DMS 273 (cell line): ENCODE data around the gene LCAT.
"Not testable (repeated sequence)": the region's sequence is repeated elsewhere in the genome, so short reads cannot be mapped to it uniquely, and the experiment has no call there.

Source experiments
- DNase-seq: peaks from one replicate; lab custom pipeline; 2025; ENCODE audit not compliant: unreplicated experiment; lab: John Stamatoyannopoulos, UW

The LCAT gene

GRCh38 chr16:67948015-67948414 lies 4.1 kb upstream of the LCAT start:
- DNase-seq = no peak

- DNase-seq = no peak
Observed at GRCh38 chr16:67946966-67947558, 3.1 kb upstream of the LCAT start.

DNA sequence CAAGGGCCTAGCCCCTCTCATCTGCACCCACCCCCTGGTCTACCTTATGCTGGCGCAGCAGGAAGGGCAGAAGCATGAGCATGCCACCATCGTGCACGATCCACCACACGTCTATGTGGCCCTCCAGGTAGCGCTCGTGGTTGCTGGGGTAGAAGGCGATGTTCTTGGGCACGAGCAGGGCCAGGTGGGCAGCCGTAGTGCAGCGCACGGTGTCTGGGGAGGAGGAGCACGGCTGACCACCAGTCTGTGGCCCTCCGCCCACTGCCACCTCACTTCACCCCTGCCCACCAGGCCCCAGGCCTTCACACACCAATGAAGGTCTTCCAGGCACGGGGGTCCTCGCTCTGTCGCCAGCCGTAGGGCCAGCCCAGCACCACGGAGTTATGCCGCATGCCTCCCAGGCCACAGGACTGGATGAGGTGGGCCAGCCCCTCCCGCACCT lies 2.2 kb upstream of the LCAT start:
- no peak for DNase-seq

GRCh38 chr16:67945392-67945933 lies 1.5 kb upstream of the LCAT start:
- DNase-seq = no peak

DNA sequence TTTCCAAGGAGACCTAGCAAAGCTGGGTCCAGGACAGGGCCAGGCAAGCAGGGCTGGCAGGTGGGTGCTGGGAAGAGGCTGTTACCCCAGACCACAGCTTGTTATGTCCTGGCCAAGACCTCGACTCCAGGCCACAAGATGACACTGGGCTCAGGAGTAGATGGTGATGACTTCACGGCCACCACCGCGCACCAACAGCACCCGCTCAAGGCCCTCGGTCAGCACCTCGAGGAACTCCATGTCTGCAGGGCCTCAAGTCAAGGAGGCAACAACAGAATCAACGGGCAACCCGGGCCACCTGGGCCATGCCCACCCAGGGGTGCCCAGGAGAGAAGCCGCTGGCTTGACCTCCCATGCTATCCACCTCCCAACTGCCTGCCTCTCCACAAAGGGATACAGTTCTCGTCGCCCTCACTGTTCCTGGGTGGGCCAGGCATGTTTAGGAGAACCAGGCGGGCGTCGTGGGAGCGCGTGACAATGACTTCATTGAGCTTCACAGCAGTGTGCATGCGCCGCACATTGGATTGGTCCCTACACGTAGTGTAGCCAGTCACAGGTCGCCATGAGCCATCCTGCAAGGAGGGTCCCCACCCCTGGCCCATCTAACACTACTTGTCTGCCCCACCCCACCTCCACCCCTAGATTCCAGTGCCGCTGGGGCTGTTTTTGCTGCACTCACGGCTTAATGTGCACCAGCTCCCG lies 921 bp upstream of the LCAT start:
- DNase-seq = no peak

- no peak for DNase-seq
Observed at GRCh38 chr16:67943256-67943618, 683 bp downstream of the LCAT start.

- no peak for DNase-seq
Observed at GRCh38 chr16:67942510-67943255, 1.2 kb downstream of the LCAT start.

GRCh38 chr16:67942200-67942509 lies 1.8 kb downstream of the LCAT start:
- peak; percentile 68 for DNase-seq

GRCh38 chr16:67941469-67942199 lies 2.3 kb downstream of the LCAT start:
- no peak for DNase-seq

DNA sequence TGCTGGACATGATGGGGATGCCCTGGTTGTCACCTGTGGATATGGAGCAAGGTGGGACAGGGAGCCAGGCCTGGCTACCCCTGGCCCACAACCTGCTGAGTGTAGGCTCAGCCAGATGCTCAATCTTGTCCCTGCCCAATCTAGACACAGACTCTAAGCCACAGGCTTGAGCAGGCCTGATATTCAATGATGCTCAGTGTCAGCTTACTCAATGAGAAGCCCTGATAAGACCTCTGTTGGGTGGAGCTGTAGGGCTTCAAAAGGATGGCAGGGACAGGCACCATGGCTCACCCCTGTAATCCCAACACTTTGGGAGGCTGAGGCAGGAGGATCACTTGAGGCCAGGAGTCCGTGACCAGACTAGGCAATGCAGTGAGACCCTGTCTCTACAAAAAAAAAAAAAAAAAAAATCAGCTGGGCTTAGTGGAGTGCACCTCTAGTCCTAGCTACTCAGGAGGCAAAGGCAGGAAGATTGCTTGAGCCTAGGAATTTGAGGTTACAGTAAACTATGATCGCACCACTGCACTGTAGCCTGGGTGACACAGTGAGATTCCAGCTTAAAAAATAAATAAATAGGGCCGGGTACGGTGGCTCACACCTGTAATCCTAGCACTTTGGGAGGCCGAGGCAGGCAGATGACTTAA lies 3.4 kb downstream of the LCAT start:
- DNase-seq = no peak

GRCh38 chr16:67939507-67940445 lies 4.1 kb downstream of the LCAT start:
- no peak for DNase-seq

GRCh38 chr16:67937713-67938112 lies 6.2 kb downstream of the LCAT start:
- DNase-seq = not testable (repeated sequence)

GRCh38 chr16:67936880-67937605 lies 6.9 kb downstream of the LCAT start:
- peak; percentile 67 for DNase-seq

- DNase-seq = peak; percentile 73
Observed at GRCh38 chr16:67936124-67936879, 7.6 kb downstream of the LCAT start, which contains the start of gene PSMB10. TSS of gene PSMB10 (minus strand) at chr16:67936850. CDS start at chr16:67936749, 101 bp downstream.

DNA sequence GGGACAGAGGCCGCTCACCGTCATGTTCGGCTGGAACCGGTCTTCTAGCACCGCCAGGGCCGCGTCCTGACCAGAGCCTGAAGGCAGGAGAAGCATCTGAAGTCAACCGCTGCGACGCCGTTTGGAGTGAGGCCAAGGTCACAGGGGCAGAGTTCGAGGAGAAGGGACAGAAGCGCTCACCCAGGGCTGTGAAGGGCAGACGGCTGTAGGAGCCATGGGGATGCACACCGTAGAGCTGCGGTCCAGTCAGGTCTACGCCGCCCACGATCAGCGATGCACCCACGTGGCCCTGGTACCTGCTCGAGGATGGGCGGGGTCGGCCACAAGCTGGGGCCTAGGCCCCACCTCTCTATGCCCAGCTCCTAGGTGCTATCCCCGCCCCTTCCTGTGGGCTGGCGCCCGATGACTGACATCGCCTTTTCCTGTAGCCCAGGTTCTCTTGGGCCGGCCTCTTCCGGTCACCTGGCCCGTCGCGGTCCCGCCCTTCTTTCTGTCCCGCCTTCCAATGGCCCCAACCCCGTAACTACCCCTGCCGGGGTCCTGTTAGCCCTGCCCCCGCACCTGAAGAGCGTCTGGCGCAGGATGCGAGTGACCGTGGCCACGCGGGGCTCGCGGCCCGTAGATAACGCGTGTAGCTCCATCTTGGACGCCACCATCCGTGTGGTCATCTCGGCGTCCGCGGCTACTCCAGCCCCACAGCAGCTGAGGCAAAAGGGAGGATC lies 8.4 kb downstream of the LCAT start:
- DNase-seq = peak; percentile 99

GRCh38 chr16:67935101-67935401 lies 8.9 kb downstream of the LCAT start:
- DNase-seq = peak; percentile 68

DNA sequence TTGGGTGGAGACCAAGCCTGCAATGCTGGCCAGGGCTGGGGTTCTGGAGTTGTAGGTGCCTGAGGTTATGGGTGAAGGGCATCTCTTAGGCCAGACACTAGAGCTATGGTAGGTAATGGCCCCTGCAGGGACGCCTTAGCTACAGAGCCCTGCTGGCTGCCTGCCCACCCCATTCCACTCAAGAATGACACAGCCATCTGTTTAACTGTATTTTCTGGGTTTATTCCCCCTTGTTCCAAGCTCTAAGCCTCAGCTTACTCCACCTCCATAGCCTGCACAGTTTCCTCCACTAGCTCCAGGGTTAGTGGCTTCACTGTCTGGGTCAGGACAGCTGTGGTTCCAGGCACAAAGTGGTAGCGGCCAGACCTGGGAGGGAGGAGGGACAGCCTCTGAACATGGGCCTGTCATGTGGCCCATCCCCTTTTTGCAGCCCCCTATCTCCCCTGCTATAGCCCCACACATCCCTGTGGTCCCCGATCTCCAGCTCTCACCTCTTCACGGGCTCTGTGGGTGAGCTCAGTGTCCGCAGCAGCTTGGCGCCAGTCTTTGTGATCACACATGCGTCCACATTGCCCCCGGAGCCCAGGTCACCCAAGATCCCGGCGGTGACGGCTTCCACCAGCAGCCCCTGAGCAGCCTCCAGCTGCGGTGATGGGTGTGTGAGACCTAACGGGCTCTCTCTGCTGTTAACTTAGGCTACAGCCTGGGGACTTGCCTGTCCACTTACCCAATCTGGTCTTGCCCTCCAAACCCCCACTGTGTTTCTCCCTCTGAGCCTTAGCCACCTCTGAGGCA lies 9.4 kb downstream of the LCAT start:
- DNase-seq = peak; percentile 69
